ENCODE measurements around the gene MALRD1.

MALRD1 gene

DNA sequence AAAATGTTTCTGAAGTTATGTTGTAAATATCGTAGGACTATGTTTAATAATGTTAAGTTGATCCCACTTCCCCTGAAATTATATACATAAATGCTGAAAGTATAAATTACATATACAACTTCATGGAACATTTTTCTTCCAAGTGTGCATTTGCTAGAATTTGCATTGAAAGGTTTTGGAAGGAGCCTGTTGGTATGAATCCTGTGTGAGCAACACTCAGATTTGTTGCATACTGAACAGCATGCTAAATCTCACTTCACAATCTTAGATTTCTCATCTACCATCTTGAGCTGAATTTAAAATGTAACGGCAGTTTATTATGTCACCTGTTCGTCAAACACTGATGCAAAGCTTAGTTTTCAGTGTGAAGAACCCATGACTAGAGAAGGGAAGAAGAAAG lies 172.6 kb downstream of the MALRD1 start:
- no peak for DNase-seq

DNA sequence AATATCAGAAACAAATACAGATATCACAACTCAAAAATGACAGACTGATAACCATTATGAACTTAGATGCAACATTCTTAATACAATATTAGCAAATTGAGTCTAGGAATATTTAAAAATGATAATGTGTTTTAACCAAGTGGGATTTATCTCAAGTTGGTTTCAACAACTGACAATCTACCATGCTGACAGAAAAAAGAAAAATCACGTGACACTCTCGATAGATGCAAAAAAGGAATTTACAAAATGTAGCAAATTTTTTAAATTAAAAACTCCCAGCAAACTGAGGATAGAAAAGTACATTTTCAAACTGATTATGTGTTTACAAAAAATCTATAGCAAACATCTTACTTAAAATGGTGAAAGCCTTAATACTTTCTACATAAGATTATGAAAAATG lies 177.4 kb downstream of the MALRD1 start:
- DNase-seq: no peak

DNA sequence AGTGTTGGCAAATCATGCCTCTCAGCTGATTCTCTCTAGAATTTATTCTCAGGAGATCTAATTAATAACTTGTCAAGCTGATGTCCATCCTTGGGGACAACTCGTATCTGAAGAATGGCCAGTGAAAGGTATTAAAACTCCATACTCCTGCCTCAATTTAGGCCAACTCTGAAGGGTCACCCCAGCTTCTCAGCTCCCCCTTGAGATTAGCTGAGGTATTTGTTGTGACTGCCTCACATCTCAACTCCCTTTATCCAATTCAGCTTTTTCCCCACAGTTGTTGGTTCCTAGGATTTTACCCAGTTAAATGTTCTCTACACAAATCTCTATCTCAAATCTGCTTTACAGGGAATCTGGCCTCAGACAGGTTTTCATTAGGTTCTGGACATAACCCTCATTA lies 182.4 kb downstream of the MALRD1 start:
- DNase-seq: no peak

DNA sequence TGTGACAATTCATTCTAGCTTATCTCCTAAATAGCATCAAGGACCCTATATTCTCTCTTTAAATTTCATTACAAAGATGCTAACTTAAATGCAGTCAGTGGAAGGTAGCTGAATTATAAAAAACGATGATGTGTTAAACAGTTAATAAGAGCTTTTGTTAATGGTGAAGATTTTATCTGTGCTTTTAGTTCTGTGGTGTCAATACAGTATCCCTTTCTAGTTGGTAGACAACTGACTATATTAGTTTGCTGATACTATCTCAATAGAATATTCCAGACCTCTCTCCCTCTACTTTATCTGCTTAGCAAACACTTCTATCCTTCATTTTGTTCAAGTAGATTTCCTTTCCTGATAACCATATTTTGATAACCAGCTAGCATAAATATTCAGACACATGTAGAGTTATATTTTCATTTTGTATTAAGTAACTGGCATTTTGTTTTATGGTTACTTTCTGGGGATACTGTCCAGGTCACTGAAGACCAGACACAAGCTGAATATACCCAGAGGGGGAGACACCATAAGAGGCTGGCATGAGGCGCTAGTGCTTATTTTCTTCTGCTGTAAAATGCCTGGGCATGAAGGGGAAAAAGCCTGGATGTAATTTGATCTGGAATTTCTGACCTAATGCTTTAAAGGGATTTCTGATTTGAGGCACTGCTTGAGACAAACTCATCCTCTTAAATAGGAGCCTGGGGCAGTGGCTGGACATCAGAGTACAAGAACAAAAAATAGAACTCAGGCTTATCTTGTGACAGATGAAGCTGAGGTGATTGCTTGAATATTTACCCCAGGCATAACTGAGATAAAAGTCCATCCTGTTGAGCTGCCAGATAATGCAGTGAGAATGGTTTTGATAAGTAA lies 197.5 kb downstream of the MALRD1 start:
- no peak for DNase-seq

DNA sequence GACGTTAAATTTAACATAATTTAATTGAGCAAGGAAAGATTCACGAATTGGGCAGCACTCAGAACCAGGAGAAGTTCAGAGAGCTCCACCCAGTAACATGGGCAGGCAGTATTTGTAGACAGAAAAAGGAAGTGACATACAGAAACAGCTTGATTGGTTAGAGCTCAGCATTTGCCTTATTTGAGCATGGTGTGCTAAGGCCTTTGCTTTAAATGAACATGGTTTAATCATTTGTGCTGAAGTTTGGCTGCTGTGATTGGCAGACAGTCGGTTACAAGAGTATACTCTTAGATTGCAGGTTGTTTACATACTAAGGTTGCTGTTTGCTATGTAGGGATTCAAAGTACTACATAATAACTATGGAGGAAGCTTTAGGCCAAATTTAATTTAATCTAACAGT lies 199.2 kb downstream of the MALRD1 start:
- no peak for DNase-seq

DNA sequence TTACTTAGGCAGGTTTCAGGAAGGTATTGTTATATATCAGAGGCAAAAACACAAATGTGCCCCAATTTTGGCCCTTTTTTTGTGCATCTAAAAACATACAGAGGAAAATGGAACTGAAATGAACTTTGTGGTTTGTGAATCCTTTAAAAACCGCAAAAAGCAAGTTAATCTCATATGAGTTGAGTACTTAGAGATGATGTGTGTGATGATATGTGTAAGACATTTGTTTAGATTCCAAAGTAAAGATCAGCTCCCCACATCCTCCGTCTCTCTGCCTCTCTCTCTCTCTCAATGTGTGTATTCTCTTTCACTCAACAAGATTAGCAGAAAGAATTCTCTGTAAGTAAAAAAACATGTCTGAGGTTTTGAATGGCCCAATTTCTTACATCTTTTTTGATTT lies 201.9 kb downstream of the MALRD1 start:
- no peak for DNase-seq

DNA sequence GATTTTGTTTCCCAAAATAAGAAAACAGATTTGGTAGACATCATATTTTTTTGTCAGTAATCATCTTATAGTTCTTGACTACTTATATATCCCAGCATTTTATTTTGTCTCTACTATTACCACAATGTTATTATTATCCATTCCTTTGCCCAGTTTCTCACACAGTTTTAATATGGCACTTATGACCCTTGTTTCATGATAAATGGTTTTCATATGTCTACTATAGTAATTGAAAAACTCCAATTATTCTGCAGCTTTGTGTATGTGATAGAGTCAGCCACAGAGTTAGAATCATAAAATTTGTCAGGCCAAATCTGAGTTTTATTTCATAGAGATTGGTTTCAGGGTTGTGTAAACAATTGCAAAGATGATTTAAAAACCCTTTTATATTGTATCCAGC lies 203.9 kb downstream of the MALRD1 start:
- DNase-seq: no peak

DNA sequence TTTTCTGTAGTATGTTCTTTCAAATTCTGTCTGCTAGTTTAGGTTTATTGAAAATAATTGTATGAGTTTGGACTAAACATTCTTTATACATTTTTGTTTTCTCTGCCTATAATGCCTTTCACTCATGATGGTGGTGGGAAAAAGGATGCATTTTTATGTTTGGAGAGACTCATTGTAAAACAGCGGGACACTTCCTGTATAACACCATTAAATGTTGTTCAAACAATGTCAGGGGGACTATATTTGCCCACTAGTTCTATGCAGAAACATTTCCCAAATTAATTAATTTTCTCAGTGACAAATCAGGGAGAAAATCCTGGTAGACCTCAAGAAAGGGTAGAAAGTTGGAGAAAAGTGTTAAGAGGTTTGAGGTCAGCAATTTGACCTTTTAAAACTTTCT lies 207.7 kb downstream of the MALRD1 start:
- no peak for DNase-seq

DNA sequence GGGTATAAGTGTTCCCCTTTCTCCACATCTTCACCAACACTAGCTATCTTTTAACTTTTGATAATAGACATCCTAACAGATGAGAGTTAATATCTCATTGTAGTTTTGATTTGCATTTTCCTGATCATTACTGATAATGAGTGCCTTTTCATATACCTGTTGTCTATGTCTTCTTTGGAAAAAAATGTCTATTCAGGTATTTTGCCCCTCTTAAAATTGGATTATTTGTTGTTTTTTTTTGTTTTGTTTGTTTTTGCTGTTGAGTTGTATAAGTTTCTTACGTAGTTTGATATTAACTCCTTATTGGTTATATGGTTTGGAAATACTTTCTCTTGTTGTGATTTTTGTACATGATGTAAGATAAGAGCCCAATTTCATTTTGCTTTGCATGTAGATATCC lies 214.7 kb downstream of the MALRD1 start:
- no peak for DNase-seq

DNA sequence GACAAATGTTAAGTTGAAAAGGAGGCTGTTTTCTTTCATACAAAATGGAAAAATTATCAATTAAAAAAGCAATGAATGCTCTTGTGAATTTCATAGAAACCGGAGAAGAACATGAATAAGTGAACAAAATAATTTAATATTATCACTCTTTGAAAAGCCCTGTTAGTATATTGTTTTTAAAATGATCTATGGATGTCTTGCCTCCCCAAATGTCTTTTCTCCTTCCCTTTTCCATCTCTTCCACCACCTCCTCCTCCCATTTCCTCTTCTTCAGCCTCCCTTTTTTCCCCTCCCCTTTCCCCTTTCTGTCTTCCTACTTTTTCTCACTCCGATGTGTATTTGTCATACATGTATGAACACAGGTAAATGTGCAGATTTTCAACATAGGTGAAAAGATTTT lies 234.7 kb downstream of the MALRD1 start:
- no peak for DNase-seq

DNA sequence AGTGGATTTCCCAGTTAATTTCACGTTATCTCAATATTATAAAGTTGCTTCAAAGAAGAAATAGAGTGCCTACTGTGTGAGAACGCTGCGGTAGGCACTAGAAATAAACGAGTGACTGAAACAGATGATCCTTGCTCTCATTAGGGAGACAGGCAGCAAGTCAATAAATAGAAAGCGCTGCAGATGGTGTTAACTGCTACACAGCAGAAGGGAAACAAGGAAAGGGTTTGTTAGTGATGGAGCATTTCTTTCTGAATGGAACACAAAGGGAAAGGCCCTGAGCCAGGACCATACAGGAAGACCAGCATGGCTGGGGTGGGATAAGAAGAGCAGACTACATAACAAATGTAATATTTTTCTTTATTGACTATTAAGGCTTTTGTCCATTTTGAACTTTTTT lies 235.2 kb downstream of the MALRD1 start:
- DNase-seq: no peak

DNA sequence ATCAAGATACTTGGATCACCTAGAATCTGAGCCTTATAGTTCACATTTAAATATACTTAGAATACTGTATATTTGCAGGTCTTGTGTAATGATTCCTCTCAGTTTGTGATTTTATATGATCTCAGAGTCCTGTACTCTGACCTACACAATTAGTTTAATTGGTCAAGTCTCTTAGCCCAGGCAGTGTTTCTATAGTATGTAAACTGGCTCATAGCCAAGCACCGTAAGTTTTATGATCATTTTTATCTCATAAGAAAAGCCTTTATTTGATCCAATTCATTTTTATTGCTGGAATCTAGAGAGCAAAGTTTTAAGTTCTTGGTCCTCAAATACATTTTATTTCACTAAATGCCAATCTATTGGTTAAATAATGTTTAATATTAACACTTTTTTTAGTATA lies 242.2 kb downstream of the MALRD1 start:
- no peak for DNase-seq

DNA sequence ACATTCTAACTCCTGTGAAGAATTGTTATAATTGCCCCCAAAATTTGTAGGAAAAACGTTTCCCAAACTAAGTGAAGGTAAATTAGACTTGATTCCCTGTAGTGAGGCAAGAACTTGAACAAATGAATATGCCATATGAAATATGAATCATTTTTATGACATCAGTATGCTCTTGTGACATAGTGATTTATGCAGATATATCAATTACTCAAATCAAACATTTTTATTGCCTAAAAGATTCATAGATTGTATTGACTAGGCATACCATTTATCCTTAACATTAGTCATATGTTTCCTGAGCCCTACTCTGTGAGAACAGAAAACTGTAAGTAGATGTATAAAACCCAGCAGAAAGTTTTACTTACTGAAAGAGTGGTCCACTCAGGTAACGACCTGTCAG lies 245.6 kb downstream of the MALRD1 start:
- DNase-seq: no peak

DNA sequence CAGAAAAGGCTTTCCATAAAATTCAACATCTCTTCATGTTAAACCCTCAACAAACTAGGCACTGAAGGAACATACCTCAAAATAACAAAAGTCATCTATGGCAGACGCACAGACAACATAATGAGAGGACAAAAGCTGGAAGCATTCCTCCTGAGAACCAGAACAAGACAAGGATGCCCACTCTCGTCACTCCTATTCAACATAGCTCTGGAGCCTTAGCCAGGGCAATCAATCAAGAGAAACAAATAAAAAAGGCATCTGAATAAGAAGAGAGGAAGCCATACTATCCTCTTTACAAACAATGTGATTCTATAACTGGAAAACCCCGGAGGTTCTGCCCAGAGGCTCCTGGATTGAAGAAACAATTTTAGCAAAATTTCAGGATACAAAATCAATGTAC lies 251.0 kb downstream of the MALRD1 start:
- no peak for DNase-seq

DNA sequence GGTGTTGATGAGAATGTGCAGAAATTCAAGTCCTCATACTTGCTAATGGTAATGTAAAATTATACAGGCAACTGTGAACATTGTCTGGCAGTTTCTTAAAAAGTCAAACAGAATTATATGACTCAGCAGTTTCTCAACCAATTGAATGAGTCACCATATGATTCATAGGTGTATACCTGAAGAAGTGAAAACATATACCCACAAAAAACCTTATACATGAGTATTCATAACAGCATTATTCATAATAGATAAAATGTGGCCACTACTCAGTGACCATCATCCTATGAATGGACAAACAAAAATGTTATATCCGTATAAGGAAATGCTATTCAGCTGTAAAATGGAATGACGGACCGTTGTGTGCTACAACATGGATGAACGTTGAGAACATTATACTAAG lies 253.5 kb downstream of the MALRD1 start:
- DNase-seq: no peak

DNA sequence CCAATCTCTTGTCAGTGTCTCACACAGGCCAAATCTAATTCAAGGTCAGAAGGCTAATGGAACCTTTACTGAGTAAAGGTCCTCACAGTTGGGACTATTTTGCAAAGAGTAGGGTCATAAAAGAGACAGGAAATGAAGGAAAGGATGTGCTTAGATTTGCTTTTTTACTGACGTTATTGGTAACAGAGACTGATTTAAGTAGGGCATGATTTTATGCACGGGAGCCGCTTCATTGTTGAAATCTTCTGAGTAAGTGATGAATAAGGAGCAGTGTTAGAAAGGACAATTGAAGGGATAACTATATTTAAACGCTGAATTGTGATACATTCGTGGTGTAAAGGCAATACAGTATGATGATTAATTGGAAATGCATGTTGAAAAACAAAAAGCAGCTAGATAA lies 261.5 kb downstream of the MALRD1 start:
- DNase-seq: no peak

DNA sequence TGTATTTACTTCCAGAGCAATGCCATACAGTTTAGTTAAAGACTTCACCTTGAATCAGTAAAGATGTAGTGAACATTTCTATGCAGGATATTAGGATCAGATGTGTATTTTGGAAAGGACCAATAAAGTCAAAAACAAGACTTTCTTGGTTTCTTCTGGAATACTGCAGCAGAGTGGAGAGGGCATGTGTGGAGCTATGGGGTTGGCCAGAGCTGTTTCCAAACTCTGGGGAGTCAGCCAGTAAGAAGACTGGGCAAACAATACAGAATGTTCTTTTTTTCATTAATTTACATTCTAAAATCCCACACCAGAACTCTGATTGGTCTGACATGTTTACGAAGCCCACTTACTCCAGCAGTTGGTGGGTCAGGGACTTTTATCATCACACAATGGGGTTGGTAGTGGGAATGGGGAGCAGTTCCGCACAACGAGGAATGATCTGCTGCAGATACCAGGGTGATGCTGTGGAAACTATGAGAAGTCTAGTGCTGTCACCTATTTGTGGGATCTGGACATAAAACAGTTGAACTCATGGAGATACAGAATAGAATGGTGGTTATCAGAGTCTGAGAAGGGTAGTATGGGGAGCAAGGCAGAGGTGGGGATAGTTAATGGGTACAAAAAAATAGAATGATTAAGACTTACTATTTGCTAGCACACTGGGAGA lies 267.7 kb downstream of the MALRD1 start:
- no peak for DNase-seq

DNA sequence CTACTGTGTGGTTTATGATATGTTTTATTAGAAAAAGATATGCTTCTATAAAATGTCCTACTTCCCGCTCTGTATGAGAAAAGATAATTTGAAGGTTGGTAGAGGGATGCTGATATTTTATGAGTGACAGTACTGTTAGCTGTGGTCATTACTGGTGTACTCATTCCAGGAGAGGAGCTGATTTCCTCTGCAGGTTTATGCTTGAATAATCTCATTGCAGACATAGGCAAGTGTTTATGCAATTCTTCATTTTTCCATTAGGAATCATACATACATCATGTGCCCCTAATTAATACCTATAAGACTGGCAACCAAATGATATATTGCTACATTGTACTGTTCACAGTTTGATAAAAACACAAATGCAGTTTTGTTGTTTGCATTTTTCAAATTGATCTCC lies 269.4 kb downstream of the MALRD1 start:
- DNase-seq: no peak

DNA sequence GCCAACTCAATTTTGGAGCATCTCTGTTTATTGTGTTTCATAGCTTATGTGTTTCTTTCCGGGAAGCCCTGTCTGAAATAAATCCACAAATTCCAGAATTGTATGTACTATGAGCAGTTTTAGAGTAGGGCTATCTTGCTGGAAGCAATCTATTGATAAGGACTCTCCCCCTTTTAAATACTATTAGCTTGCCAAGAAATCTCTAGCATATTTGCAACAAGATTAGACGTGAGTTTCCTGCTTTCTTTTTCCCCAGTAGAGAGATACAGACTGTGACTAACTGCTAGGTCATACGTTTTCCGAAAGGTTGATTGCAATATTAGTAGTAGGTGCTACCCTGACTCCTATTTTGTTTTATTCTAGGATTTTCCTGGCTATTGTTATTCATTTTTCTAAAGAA lies 277.0 kb downstream of the MALRD1 start:
- no peak for DNase-seq

DNA sequence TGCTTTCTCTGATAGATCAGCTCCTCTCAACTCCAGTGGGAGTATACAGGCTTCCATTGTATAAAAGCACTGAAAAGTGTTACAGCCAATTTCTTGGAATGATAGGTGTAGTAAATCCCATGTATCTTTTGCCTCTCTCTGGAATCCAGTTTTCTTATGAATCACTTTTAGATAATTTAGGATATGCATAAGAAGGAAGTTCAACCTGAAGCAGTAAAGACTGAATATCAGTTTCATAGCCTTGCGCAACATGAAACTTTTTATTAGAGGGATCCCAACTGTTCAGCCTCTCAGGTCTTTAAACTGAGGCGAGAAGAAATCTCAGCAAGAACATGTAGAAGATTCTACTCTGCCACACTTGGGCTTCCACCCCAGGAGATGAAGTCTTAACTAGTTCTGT lies 280.0 kb downstream of the MALRD1 start:
- no peak for DNase-seq

DNA sequence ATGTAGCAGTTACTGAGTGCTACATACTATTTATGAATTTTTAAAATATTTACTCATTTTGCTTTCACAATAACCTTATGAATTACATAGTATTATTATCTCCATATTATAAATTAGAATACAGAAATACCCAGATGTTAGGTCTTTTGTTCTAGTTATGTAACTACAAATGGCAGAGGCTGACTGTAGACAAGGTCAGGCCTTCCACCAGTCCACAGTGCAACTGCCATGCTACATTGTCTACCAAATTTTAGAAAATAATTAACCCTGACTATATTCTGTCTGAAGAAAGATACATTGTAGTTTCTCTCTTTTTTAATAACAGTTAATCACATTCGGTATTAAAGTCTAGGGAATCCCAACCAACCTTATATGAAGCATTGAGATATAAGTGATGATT lies 280.9 kb downstream of the MALRD1 start:
- no peak for DNase-seq

DNA sequence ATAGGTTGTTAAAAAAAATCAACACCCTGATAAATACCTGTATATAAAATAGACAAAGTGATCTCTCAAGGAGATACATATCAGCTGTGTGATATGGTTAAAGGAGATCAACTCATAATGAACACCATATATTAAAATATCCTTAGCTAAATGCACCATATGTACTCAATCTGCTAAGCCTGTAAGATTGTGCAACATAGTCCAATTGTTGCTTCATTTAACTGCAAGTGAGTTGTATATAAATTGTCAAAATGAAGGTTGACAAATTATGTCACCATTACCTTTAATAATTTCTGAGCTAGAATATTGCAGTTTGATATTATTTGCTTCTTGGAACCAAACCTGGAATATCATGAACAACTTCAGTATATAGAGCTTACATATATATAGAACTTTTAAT lies 283.7 kb downstream of the MALRD1 start:
- DNase-seq: no peak

DNA sequence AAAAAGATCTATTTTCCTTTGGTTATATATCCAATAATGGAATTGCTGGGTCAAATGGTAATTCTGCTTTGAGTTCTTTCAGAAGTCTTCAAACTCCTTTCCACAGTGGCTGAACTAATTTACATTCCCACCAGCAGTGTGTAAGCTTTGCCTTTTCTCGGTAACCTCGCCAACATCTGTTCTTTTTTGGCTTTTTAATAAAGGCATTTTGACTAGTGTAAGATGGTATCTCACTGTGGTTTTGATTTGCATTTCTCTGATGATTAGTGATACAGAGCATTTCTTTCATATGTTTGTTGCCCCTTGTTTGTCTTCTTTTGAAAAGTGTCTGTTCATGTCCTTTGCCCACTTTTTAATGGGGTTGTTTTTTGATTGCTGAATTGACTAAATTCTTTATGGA lies 285.0 kb downstream of the MALRD1 start:
- DNase-seq: no peak

Data from nucleus accumbens (tissue), 56 donors.